Stimulated activated CD8-positive, alpha-beta memory T cell treated with anti-CD3 and anti-CD28 coated beads, Interleukin-15, amount 100 ng/mL, for 4 hours (primary cell): Measurements from ENCODE around the gene ADAMTS2.

Source experiments
- DNase-seq, 2 donors: peaks; one replicate each; pipeline ENCODE4 v3.0.0-alpha.2; 2020; ENCODE audit warnings: low read depth in 2 of 2

Gene ADAMTS2

GRCh38 chr5:179139111-179139935, 205.9 kb downstream of the ADAMTS2 start:
- no peak for DNase-seq

DNA sequence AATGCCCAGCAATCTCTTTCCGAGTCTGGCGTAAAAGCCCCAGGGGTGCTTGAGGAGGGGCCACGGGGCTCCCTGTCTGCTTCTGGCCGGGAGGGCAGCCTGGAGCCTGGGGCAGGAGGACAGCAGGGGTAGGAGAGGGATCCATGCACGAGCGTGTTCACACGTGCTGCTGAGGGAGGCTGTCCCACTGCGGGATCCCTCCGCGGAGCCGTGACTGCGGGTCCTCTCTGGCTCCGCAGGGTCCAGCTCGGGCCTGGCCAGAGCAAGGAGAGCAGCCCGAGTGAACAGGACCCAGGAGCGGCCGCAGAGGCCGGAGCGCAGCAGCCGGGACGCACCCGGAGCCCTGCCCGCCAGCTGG, 206.7 kb downstream of the ADAMTS2 start:
- DNase-seq = no peak

DNA sequence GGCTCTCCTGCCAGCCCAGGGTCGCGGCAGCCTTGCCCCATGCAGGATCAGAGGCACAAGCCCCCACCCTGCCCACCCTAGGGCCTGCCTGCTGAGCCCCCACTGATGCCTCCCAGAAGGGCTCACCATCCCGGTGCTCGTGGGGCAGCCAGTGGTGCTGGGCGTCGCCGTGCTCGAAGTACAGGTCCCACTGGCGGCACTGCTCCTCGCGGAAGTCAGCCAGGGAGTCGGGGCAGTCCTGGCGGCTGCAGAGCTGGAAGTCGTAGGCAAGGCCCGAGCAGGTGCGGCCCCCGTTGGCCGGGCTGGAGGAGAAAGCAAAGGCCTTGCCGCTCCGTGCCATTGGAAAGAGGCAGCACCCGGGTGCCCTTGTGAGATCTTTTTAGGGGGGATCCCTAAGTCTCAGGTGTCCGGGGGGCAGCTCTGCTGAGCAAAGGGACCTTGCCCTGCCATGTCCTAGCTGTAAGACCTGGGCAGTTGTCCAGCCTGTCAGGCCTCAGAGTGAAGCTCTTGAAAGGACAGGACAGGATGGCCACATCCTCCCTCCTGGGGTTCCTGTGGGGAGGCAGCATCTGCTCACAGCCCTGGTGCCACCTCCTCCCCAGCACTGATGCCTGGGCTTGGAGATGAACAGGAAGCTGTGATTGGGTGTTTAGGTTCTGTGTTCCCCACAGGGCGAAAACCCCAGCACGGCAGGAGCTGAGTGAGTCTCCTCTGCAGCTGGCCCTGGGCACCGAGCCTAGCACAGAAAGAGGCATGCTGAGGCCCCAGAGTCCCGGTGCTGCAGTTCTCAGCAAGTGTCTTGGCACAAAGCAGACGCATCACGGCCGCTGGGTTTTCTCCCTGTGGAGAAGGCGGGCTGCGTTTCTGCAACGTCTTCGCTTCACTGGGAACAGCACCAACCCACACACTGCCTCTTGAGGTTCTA, 207.4 kb downstream of the ADAMTS2 start:
- DNase-seq = no peak

- DNase-seq = no peak
Observed at GRCh38 chr5:179137016-179137642, 208.1 kb downstream of the ADAMTS2 start.

DNA sequence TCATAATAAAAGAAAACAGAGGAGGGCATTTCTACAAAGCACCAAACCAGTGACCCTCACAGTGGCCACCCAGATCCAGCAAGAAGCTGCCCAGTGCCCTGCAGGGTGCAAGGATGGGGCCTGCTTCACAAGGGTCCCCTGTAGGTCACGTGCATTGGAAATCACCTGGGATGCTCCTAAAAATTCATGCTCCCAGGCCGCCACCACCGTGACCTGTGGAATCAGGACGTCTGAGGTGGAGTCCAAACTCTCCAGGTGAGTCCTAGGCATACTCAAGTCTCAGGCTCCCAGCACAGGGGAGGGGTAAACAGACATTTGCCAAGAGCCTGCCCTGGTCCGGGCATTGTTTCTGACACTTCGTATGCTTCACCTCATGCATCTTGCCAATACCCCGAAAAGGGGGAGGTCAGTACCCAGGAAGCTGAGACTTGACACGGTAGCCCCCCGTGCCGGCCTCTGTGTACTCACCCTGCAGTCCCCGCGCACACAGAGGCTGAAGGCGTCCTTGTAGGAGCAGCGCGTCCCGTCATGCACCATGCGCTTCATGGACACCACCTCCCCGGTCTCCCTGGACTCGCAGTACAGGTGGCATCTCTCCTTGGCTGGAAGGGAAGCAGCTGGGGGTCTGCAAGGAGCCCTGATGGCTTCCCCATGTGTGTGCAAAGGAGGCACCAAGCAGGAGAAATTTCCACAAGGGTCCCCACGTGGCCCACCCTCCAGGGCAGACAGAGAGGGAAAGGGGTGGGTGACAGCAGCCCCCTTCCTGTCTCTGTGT, 209.6 kb downstream of the ADAMTS2 start:
- DNase-seq = no peak

- no peak for DNase-seq
Observed at GRCh38 chr5:179135006-179135405, 210.3 kb downstream of the ADAMTS2 start.

DNA sequence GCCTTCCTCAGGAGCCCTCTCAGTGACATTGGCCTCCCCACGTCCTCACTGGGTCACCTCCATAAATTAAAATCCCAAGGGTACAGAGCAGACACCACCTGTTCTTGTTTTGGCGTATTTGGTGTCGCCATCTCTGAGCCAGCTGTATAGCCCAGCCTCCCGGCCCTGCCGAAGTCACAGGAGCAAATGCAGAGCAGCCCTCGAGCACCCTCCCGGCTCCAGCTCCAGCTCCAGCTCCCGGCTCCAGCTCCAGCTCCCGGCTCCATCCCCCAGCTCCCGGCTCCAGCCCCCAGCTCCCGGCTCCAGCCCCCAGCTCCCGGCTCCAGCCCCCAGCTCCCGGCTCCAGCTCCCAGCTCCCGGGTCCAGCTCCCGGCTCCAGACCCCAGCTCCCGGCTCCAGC, 210.8 kb downstream of the ADAMTS2 start:
- DNase-seq = no peak

DNA sequence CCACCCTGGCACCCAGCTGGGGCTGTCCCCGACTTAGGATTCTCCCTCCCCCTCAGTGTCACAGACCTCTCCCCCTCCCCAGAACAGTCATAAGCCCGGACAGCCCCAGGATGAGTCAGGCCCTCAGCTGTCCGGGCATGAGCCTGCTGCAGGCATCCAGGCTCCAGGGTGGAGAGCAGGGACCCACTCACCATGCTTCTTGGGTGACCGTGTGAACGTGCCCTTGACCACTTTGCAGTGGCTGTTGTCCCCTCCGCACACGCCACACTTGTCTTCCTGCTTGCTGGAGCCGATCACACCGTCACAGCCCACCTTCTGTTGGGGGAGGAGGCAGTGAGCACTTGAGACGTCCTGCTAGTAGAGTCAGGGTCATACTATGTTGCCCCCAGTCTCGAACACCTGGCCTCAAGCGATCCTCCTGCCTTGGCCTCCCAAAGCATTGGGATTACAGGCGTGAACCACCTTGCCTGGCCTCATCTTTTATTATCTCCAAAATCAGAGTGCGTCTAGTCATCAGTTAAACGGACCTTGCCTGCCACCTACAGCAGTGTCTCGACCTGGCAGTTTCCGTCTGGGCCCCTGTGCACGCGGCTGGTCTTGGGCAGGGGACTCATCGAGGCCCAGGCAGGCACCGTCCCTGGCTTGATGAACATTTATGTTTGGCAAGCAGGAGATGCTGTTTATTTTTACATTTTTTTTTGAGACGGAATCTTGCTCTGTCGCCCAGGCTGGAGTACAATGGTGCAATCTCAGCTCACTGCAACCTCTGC, 212.5 kb downstream of the ADAMTS2 start:
- no peak for DNase-seq

DNA sequence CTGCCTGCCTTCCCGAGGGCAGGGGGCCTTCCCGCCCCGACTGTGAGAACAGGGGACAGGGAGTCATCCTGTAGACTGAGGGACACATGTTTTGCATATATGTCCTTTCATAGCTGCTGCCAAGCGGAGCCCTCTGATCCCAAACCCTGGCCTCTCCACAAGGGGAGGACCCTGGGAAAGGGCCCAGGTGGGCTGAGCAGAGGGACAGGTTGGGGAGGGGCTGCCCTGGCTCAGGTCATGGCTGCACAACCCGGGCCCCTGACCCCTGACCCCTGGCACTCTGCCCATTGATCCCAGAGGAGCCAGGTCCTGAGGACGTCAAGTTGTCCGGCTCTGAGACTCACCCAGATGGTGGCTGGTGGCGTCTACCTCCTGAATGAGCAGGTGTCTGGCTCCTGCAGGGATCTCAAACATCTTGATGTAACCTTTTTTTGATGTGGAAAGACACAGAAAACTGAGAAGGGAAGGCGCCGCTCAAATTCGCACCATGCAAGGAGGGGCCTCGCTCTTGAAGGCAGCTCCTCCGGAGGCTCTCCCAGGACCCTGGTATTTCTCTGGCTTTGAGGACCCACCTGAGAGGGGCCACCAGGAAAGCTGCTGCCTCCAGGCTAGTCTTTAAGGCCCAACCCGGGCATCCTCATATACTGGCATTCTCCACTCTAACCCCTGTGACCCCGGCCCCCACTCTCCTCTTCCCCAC, 213.2 kb downstream of the ADAMTS2 start:
- no peak for DNase-seq

DNA sequence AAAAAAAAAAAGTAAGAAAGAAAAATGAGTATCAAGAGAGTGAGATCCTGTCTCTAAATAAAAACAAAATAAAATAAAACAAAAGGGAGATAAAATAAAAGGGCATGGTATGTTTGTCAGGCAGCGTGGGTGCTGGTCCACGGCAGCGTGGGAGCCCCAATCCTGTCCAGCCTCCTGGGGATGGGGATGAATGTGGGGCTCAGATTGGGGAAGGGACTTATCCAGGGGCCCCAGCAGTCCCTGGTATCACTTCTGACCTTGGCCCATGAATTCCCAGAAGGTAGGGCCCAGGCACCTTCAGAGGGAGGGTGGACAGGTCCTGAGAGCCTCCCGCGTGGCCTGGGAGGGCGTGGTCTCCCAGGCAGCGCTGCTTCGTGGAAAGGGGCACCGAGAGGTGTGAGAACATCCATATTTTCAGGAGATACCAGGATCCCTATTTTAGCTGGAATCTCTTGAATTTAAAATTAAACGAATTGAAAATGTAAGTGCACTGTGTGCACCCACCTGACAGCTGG, 213.9 kb downstream of the ADAMTS2 start:
- no peak for DNase-seq

- DNase-seq = no peak
Observed at GRCh38 chr5:179130101-179130681, 215.1 kb downstream of the ADAMTS2 start.

DNA sequence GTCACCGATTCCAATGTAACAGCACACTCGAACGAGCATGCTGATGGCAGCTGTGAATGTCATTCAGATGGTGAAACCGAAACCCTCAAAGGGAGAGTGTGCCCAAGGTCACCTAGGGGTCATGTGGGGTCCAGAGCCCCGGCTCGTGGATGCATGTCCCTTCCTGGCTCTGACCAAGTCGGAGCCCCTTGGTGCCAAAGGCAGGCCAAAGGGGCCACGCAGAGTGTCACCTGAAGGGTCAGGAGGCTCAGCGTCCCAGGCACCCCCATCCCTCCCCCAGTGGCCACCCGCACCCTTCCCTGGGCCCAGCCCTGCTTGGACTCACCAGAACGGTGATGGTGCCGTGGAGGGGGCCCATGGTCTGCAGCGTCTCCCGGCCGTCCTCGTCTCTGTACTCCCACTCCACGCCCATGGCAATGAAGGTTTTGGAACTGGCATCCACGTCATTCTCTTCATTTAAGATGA, 215.6 kb downstream of the ADAMTS2 start:
- no peak for DNase-seq

DNA sequence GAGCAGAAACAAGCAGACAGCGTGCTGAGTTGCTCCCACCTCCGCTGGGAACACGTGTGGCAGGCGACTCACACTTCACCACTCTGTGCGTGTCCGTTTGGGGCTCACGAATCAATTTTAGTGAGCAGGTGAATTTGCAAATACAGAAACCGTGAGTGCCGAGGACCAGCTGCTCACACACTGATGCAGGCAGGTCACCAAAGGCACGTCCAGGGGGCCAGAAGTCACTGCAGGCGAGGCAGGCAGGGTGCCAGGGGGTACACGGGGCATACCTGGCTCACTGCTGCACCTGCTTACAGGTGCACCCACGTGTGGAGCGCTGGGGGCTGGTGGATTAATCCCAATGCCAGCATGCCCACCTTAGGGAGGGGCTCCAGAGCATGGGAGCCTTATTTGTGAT, 216.3 kb downstream of the ADAMTS2 start:
- no peak for DNase-seq

GRCh38 chr5:179128041-179128365, 217.3 kb downstream of the ADAMTS2 start:
- DNase-seq = no peak

DNA sequence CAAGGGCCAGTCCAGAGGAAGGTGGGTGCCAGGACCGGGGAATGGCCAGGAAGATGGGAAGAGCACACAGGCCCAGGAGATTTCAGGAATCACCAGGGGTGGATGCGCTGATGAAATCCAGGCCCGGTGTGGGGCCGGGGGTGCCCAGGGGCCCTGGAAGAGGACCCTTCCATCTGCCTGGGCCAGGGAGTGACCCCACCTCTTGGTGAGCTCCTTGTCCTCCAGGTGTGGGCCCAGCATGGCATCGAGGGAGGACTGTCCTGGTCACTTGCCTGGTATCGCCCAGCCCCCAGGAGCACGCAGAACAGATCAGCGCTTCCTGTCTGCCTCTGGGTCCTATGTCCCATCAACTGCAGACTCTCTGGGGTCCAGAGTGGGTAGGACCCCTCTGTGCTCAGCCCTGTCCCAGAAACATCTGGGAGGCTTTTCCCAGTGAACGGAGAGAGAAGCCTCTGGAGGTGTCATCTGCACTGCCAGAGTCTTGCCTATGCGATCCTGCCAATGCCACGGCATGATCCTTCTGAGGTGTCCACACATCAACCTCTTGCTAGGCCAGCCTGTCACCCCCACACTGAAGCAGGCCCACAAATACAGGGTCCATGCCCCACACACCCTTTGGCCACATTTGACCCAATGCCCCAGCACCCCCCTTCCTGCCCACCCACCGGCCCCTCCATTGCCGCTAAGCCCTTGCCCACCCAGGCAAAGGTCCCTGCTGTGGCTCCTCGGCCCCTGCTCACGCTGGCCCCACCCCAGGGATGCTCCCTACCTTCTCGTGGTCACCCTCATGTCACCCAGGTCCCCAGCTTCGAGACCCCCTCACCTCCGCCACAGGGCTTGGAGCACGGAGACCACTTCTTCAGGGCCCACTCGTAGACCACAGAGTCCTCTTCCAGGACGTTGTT, 217.9 kb downstream of the ADAMTS2 start:
- no peak for DNase-seq

DNA sequence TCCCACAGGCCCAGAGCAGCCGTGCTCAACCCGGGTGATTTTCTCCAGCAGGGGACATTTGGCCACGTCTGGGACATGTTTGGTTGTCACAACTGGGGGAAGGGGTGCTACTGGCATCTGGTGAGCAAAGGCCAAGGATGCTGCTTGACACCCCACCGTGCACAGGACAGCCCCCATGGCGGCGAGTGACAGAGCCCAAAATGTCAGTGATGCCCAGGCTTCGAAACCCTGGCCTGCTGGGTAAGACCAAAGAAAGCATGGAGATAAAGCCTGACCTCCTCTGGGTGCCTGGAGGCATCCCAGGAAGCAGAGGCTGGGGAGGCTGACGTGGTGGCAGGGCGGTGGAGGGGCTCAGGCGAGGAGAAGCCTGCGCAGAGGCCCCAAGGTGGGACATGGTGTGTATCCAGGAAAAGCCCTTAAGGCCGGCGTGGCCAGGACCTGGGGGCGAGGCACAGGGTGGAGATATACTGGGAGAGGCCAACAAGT, 218.7 kb downstream of the ADAMTS2 start:
- DNase-seq = no peak

GRCh38 chr5:179125789-179126505, 219.3 kb downstream of the ADAMTS2 start:
- DNase-seq = no peak
